HG02763 (cell line): ENCODE results near the gene NELFB.

Experiments
- ATAC-seq: cut with Tn5 transposase; IDR thresholded peaks from one replicate; pipeline ENCODE4 v1.9.1; 2021; ENCODE audit warnings: mild to moderate bottlenecking, moderate library complexity; ENCODE audit not compliant: unreplicated experiment

NELFB gene

GRCh38 chr9:137301081-137301947 lies 46.2 kb downstream of the NELFB start:
- ATAC-seq: peak; percentile 9

DNA sequence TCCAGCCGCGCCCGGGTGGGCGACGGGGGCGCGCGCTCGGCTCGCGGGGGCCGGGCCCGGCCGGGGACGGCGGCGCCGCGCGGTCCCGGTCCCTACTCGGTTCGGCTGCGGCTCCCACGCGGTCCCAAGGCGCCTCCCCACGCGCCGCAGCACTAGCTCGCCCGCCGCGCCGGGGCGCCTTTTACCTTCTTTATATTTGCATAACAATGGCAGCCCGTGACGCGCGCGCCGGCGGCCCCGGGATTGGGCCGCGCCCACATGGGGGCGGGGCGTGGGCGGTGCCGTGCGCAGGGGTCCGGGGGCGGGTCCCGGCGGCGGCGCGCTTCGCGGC lies 47.0 kb downstream of the NELFB start, which contains the start of gene NRARP:
NRARP (minus strand) TSS at position 154 of the 331 bp plus-strand sequence. CDS start 343 bp downstream, outside the sequence.
- ATAC-seq: peak; percentile 78

- ATAC-seq: peak; percentile 41
Observed at GRCh38 chr9:137302449-137303150, 47.5 kb downstream of the NELFB start.

- no peak for ATAC-seq
Observed at GRCh38 chr9:137303151-137303892, 48.2 kb downstream of the NELFB start.

DNA sequence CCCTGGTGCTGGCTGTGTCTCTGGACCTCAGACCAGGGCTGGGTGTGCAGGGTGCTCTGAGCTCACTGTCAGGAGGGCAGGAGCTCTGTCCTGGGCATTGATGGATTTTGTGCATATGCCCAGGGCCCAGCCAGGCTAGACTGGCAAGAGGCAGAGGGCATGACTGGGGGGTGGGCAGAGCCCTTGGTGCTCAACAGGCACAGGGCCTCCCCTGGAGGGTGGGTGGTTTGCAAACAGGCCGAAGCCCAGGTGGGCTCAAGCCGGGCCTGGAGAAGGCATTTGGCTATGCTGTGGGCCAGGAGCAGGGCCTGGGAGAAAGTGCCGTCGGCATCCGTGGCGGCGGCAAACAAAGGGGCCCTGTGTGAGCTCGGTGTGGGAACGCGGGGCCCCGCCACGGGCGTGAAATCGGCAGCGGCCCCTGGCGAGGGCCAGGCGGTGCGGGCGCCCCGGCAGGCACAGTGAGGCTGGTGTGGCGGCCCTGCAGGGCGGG lies 48.8 kb downstream of the NELFB start:
- ATAC-seq: no peak

DNA sequence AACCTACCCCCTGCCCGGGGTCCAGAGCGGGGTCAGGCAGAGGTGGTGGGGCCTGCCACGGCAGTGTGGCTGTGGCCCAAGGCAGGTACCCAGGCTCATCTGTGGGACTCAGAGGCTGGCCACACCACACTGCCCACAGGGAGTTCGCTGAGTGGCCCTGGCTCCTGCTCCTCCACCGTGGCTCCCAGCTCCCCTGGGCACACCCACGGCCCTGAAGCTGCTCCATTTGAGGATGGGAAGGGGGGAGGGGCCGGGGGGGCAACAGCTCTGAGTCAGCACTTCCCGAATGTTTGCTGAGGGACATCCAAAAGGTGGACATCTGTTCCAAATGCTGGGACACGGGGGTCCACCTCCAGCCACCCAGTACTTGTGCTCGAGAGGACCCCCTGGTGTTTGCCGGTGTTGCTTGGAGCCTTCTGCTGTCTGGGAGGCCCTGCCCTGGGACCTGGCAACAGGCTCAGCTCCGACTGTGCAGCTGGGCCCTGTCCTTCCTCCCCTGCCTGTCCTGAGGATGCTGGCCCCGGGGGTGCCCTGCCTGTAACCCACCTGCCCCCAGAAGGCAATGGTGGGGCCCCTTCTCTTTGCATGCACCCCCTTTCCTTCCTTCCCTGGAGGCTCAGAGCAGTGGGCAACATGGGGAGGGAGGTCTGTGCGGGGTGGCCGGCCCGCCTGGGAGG lies 49.4 kb downstream of the NELFB start:
- ATAC-seq: no peak

- ATAC-seq: no peak
Observed at GRCh38 chr9:137305060-137305797, 50.1 kb downstream of the NELFB start.

DNA sequence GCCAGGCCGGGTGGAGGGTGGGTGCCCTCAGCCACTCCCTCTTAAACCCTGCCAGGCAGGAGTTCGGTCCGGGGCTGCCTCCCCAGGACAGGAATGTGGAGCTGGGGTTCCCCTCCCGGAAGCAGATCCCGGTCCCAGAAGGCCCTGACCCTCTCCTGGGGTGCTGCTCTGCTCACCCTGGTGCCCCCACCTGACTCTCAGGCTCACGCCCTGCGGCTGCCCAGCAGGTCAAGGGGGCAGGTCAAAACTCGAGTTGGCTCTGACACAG lies 50.6 kb downstream of the NELFB start:
- no peak for ATAC-seq

GRCh38 chr9:137306066-137306849 lies 51.1 kb downstream of the NELFB start:
- no peak for ATAC-seq

DNA sequence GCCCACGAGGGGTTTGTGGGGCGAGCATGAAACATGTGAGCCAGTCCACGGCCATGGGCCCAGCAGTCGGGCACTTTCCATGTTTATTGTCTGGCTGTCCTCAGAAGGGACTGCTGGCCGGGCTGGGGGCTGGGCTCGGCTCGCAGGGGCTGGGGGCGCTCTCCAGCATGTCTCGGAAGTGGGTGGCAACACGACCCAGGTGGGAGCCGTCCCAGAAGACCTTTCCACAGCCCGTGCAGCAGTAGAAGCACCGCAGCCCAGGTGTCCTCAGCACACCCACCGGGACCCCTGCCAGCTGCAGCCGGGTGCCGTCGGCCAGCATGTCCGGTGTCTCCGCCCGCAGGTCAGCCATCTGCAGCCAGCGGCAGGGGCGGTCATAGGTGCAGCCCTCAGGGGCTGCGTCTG lies 51.7 kb downstream of the NELFB start:
- no peak for ATAC-seq

DNA sequence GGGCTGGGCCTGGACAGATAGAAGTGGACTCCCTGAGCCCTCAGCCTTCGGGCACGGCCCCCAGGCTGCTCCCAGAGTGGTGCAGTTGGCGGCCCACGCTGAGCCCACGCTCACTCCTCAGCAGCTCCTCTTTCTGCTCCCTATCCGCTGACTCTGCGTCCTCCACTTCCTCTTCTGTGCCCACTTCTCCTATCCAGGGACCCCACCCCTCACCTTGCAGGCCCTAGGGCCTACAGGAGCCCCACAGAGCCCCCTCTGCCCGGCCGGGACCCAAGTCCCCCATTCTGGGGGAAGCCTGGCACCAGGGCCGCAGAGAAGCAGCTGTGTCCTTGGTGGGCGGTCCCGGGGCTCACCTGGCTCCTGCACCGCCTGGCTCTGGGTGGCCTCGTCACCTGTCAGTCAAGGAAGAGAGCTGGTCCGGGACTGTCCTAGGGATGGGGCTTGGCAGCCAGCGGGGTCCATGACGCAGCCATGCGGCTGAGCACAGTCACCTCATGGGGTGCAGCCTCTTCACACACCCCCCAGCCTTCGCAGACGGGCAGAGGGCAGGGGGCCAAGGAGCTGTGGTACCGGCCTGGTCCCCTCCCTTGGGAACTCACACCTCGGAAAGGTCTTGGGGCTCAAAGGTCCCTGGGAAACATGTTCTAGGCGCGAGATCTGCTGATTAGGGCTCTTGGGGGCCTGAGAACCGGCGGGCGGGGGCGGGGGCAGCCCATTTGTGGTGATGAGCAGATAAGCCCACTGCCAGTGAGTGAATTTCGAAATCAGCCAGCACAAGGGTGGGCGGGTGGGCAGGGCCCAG lies 52.3 kb downstream of the NELFB start:
- ATAC-seq: no peak

DNA sequence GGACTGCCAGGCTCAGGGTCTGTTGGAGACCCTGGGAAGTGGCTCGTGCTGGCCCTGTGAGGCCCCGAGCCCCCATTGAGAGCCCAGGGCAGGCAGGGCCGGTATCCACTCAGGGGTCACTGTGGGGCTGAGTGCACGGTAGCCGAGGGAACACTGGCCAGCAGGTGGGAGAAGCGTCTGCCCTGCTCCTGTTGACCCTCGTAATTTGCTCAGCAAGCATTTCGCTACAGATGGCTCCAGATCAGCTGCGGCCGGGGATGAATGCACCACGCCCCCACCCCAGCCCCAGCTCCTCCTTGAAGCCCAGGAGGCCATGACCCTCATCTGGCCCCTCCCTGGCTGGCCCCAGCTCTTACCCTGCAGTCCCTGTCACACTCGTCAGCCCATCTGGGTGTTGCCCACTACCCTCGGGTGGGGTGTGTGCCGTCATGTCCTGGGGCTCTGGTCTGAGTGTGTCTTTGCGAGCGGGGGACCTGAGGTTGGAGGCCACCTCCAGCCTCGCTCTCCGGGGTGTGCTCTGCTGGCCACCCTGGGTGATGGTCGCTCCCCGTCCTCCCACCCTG lies 53.0 kb downstream of the NELFB start:
- ATAC-seq: no peak

GRCh38 chr9:137309368-137310188 lies 54.5 kb downstream of the NELFB start:
- ATAC-seq: no peak

DNA sequence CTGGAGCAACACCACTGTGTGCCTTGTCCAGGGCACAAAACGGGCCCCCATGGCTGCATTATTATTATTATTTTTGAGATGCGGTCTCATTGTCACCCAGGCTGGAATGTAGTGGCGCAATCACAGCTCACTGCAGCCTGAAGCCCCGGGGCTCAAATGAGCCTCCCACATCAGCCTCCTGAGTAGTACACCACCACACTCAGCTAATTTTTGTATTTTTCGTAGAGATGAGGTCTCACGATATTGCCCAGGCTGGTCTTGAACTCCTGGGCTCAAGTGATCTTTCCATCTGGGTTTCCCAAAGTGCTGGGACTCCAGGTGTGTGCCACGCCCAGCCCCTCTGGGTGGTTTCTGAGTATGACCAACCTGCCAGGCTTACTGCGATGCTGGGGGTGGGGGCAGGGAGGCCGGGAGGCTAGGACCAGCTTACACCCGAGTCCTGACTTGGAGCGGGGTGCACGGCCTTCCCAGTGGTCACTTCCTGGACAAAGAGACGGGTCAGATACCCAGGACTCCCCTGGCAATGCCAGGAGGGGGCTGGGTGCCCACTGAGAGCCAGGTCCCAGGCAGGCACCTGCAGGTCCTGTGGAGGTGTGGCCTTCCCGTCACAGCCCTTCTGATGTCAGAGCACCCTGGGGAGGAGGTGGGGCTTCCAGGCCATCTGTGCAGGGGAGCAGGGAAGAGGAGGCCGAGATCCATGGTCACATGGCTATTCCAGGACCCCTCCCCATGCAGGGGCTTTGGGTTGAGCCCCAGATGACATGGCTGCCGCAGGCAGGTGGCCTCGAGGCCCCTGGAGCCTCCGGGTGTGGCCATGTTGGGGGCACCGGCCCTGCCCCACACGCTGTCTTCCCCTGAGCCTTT lies 55.3 kb downstream of the NELFB start:
- no peak for ATAC-seq

DNA sequence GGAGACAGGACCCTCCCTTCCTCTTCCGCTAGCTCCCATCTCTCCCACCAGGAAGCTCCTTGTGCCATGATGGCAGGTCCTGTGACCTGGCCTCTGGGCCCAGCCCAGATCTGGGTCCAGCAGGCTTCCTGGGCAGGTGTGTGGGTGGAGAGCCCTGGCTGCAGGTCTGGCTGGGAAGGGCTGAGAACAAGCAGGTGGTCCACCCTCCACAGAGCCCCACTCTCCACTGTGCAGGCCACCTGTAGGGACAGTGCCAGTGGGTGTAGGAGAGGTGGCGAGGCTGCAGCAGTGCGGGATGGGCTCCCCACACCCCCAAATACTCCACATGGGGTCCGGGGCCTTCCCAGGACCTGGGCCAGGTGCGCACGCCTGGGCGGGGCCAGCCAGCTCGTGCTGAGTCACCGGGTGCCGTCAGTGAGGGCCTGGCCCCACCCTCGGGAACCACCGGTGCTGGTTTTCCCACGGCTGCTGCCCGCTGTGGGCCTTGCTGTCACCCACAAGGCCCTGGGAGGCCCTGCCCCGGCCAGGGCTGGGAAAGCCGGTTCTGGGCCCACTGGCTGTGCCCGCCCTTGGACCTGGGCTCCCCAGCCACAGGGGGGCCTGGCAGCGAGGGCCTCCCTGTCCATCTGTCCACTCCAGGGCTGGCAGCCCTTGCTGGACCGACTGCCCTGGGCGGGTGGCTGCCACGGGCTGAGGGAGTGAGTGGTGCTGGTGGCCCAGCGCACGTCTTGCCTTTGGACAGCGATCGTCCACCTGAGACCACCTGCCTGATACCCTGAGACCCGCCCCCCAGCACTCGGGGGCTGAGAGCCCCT lies 56.3 kb downstream of the NELFB start:
- no peak for ATAC-seq
